NB4 (cell line): ENCODE measurements around the gene MAP4K1.

Experiments
- MYC ChIP-seq: IDR thresholded peaks from 2 replicates; pipeline ENCODE4 v1.6.1; 2011; ENCODE audit warnings: low read depth, low read length
- POLR2A ChIP-seq: IDR thresholded peaks from 2 replicates; pipeline ENCODE4 v1.6.1; 2011; ENCODE audit warnings: mild to moderate bottlenecking; ENCODE audit not compliant: insufficient read length; ENCODE audit errors: extremely low read depth
- TF ChIP-seq, protein P1 (sequence below): IDR thresholded peaks from one replicate; pipeline ENCODE4 v1.5.1; 2012; ENCODE audit warnings: low read depth, low read length
- TF ChIP-seq, protein P2 (sequence below): IDR thresholded peaks from 2 replicates; pipeline ENCODE4 v1.6.1; 2011; ENCODE audit warnings: low read depth, low read length

GRCh38 chr19:38555200-38555599 lies 62.6 kb downstream of the MAP4K1 start:
- TF ChIP-seq, protein P1, sequence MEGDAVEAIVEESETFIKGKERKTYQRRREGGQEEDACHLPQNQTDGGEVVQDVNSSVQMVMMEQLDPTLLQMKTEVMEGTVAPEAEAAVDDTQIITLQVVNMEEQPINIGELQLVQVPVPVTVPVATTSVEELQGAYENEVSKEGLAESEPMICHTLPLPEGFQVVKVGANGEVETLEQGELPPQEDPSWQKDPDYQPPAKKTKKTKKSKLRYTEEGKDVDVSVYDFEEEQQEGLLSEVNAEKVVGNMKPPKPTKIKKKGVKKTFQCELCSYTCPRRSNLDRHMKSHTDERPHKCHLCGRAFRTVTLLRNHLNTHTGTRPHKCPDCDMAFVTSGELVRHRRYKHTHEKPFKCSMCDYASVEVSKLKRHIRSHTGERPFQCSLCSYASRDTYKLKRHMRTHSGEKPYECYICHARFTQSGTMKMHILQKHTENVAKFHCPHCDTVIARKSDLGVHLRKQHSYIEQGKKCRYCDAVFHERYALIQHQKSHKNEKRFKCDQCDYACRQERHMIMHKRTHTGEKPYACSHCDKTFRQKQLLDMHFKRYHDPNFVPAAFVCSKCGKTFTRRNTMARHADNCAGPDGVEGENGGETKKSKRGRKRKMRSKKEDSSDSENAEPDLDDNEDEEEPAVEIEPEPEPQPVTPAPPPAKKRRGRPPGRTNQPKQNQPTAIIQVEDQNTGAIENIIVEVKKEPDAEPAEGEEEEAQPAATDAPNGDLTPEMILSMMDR, result no peak
- TF ChIP-seq POLR2A, result no peak
- TF ChIP-seq MYC, result no peak
- TF ChIP-seq, protein P2, sequence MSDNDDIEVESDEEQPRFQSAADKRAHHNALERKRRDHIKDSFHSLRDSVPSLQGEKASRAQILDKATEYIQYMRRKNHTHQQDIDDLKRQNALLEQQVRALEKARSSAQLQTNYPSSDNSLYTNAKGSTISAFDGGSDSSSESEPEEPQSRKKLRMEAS, result no peak
